HuH-7 (cell line): ENCODE results near the gene LGALS7.
"Not testable (repeated sequence)": the region's sequence is repeated elsewhere in the genome, so short reads cannot be mapped to it uniquely, and the experiment has no call there.

Experiments
- DNase-seq: peaks from one replicate; pipeline ENCODE4 v3.0.0; 2011; ENCODE audit warnings: low spot score

Gene LGALS7

DNA sequence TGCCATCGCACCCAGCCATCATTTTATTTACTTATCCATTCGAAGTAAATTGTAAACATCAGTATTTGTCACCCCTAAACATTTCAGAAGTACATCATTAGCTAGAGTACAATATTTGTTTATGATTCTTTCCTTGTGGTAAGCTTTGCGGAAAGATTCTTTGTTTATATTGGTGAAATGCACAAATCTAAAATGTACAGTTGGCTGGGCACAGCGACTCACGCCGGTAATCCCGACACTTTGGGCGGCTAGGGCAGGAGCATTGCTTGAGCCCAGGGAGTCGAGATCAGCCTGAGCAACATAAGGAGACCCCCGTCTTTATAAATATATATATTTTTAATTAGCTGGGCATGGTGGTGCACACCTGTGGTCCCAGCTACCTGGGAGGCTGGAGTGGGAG, 25.8 kb upstream of the LGALS7 start:
- no peak for DNase-seq

DNA sequence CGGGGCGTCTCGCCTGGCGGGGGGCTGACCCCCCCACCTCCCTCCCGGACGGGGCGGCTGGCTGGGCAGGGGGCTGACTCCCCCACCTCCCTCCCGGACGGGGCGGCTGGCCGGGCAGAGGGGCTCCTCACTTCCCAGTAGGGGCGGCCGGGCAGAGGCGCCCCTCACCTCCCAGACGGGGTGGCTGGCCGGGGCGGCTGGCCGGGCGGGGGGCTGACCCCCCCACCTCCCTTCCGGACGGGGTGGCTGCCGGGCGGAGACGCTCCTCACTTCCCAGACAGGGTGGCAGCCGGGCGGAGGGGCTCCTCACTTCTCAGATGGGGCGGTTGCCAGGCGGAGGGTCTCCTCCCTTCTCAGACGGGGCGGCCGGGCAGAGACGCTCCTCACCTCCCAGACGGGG, 24.5 kb upstream of the LGALS7 start:
- DNase-seq: not testable (repeated sequence)

DNA sequence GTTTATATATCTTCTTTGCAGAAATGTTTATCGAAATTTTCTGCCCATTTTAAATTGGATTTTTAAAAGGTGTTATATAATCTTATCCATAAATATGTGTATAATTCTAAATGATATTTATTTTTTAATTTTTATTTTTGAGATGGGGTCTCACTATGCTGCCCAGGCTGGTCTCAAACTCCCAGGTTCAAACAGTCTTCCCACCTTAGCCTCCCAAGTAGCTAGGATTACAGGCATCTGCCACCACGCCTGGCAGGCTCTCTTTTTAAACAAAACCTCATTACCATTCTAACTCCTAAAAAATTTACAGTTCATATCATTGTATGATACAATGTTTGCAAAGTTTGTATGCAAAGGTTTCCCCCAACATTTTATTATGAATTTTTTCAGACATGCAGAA, 22.8 kb upstream of the LGALS7 start:
- DNase-seq: no peak

DNA sequence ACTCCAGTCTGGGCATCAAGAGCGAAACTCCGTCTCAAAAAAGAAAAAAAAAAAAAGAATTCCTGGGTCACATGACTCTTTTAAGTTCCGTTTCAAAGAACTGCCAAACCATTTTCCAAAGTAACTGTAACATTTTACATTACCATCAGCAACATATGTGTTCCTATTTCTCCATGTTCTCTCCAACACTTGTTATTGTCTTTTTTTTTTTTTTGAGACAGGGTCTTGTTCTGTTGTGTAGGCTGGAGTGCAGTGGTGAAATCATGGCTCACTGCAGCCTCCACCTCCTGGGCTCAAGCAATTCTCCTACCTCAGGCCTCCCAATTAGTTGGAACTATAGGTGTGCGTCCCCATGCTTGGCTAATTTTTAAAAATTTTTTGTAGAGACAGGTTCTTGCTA, 22.2 kb upstream of the LGALS7 start:
- DNase-seq: no peak

- DNase-seq: no peak
Measured at GRCh38 chr19:38793671-38794070, 20.4 kb upstream of the LGALS7 start.

- DNase-seq: no peak
Measured at GRCh38 chr19:38793177-38793576, 19.9 kb upstream of the LGALS7 start.

DNA sequence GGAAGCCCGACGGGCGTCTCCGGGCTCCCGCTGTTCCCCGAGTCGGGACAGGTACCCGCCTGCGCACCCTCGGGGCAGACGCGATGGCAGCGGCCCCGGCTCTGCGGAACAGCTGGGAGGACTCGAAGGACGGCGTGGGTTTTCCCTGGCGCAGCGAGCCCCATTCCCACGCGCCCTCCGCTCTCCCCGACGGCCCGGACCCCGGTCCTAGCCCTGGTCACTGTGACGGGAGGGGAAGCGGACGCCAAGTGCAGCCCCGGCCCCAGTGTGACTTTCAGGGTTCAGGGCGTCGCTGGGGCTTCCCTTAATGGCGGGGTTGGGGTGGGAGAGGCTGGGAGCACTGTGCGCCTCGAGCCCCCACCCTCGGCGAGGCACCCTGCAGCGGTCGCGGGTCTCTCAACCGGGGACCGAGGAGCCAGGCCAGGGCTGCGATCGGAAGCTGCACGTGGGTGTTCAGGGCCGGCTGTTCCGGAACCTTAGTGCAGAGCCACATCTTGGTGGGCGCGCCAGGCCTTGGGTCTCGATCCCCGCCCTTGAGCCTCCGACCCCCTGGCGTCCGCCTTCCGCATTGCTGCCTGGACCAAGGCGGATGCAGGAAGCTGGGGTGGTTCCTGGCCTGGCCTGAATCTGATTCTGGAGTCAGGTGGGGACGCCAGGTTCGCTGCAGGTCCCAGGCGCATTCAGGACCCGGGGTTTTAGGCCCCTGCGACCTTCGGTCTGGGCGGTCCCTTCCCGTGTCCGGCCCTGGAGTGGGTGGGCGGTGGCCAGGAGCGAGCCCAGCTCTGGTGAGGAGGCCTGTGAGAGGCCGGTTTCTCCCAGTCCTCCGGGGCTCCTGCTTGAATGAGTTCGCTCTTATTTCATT, 19.2 kb upstream of the LGALS7 start:
- peak; percentile 90 for DNase-seq

DNA sequence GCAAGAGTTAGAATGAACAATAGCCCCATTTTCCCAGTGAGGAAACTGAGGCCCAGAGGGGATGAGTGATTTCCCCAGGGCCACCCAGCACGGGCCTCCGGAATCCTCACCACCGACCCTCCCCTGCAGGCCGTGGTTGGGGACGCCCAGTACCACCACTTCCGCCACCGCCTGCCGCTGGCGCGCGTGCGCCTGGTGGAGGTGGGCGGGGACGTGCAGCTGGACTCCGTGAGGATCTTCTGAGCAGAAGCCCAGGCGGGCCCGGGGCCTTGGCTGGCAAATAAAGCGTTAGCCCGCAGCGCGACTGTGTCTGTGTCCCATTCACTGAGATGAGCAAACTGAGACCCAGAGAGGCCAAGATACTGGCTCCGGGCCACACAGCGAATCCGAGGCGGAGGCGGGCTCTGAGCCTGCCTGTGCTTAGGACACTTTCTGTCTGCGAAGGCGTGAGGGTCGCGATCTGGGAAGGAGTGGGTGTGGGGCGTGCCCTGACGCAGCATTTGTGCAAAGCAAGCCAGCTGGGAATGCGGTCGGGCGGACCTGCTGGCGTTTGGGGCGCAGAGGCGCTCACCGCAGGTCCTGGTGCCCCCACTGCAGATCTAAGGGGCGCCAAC, 18.2 kb upstream of the LGALS7 start:
- DNase-seq: not testable (repeated sequence)

- not testable (repeated sequence) for DNase-seq
Measured at GRCh38 chr19:38790507-38791403, 17.4 kb upstream of the LGALS7 start.

DNA sequence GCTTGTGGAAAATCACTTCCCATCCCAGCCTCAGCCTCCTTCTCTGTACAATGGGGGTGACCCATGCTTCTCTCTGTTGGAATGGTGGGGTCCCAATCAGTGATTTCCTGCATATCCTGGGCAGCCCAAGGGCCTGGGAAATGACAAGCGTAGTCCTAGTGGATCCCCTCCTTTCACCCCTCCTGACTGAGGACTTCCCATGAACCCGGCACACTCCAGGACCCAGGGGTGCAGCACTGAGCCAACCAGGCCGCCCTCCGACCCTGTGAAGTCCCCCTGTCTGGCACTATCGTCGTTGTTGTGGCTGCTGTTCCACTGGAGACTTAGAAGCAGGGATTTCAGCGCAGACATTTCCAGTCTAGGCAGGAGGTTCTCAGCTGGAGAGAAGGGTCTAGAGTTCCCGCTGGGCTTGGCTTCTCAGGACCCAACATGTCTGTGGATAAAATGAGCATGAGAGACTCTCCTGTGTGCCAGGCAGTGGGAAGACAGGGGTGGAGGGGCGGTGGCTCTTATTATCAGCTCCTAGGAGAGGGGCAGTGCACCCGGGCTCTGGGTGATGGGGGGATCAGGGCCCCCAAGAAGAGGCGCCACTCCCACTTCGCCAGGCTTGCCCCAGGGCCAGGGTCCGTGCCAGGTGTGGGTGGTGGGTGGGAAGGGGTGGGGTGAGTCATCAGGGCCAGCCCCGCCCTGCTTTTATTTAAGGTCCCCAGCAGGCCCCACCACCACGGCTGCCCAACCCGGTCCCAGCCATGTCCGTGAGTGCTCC, 15.3 kb upstream of the LGALS7 start, which contains the start of gene LGALS7B:
LGALS7B (plus strand) TSS at position 723 of the 766 bp plus-strand sequence; CDS start at position 750, 27 bp downstream.
- DNase-seq: no peak

- DNase-seq: no peak
Measured at GRCh38 chr19:38786572-38787265, 13.4 kb upstream of the LGALS7 start.

- not testable (repeated sequence) for DNase-seq
Measured at GRCh38 chr19:38786061-38786460, 12.7 kb upstream of the LGALS7 start.

- DNase-seq: no peak
Measured at GRCh38 chr19:38785187-38785699, 11.9 kb upstream of the LGALS7 start.

DNA sequence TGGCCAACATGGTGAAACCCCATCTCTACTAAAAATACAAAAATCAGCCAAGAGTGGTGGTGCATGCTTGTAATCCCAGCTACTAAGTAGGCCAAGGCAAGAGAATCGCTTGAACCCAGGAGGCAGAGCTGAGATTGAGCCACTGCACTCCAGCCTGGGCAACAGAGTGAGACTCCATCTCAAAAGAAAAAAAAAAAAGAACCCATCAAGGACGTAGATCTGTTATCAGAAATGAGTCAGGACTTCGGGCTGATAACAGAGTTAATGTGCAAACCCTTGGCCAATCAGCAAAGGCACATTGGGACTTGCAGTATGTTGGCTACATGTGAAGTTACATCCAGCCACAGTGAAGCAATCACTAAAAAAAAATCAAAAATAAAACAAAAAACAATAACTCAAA, 10.9 kb upstream of the LGALS7 start:
- no peak for DNase-seq

DNA sequence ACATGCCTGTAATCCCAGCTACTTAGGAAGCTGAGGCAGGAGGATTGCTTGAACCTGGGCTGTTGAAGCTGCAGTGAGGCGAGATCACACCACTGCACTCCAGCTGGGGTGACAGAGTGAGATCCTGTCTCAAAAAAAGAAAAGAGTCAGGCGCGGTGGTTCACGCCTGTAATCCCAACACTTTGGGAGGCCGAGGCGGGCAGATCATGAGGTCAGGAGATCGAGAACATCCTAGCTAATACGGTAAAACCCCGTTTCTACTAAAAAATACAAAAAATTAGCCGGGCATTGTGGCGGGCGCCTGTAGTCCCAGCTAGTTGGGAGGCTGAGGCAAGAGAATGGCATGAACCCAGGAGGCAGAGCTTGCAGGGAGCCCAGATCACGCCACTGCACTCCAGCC, 8.9 kb upstream of the LGALS7 start:
- DNase-seq: not testable (repeated sequence)

DNA sequence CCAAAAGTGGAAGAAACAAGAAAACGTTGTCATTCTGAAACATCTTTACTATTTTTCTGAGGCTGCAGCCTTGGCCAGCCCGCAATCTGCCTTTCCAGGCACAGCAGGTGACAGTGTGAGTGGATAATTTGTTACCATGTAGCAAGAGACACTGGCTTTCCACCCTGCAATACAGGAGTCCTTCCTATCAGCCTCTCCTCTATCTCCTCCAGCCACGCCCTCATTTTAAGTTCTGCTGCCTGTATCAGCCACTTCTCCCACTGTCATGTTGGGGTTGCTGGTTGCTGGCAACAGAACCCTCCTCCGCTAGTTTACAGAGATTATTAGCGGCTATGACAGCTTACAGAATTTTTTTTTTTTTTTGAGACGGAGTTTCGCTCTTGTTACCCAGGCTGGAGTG, 7.7 kb upstream of the LGALS7 start:
- no peak for DNase-seq

DNA sequence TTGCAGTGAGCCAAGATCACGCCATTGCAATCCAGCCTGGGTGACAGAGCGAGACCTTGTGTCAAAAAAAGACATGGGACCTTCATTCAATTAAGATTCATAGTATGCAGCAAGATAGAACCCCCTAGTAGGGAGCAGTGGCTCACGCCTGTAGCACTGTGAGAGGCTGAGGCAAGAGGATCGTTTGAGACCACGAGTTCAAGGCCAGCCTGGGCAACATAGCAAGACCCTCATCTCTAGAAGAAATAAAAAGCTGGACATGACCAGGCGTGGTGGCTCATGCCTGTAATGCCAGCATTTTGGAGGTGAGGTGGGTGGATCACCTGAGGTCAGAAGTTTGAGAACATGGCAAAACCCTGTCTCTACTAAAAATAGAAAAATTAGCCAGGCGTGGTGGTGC, 7.1 kb upstream of the LGALS7 start:
- no peak for DNase-seq

GRCh38 chr19:38778733-38779132, 5.4 kb upstream of the LGALS7 start:
- DNase-seq: peak; percentile 2

- DNase-seq: no peak
Measured at GRCh38 chr19:38774181-38774950, 1.0 kb upstream of the LGALS7 start.

- DNase-seq: not testable (repeated sequence)
Measured at GRCh38 chr19:38771569-38771968, 1.7 kb downstream of the LGALS7 start.
